Gastrocnemius medialis (tissue), 4 donors: Measurements from ENCODE around the gene GBA3.

Source experiments
- POLR2A ChIP-seq, 2 donors: fragments of 450-650 bp; IDR thresholded peaks; one replicate each; pipeline ENCODE4 v1.6.1; 2017; ENCODE audit warnings: antibody characterized with exemption in 2 of 2, mild to moderate bottlenecking in 2 of 2, moderate library complexity in 2 of 2
- TF ChIP-seq, protein P1 (sequence below), 5 experiments: fragments of 450-650 bp in 3 of 5; fragments of 200-600 bp in 2 of 5; sonication (generic) in 2 of 5; IDR thresholded peaks in 4 of 5; conservative IDR thresholded peaks in 1 of 5; 1 replicate in 4 of 5; 2 replicates in 1 of 5; pipeline ENCODE4 v1.5.1; 2016 to 2019; ENCODE audit warnings: antibody characterized with exemption in 5 of 5, mild to moderate bottlenecking in 3 of 5, moderate library complexity in 3 of 5

DNA sequence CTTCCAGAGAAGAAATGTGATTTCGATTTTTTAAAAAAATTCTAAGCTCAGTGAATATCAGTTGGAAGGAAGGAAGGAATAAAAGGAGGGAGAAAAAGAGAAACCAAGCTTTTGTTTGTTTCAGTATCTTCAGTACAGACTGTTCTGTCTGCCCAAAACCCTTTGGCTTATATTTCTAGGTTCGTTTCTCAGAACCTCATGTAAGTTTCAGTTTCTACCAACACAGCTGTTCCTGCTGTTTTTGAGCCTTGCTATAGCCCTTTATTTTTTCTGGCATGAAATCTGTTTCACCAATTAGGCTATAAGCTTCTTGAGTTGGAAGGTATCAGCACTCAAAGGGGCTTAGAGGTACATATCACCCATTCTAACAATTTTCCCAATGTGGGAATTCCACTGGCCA, 157.9 kb downstream of the GBA3 start:
- TF ChIP-seq, protein P1, sequence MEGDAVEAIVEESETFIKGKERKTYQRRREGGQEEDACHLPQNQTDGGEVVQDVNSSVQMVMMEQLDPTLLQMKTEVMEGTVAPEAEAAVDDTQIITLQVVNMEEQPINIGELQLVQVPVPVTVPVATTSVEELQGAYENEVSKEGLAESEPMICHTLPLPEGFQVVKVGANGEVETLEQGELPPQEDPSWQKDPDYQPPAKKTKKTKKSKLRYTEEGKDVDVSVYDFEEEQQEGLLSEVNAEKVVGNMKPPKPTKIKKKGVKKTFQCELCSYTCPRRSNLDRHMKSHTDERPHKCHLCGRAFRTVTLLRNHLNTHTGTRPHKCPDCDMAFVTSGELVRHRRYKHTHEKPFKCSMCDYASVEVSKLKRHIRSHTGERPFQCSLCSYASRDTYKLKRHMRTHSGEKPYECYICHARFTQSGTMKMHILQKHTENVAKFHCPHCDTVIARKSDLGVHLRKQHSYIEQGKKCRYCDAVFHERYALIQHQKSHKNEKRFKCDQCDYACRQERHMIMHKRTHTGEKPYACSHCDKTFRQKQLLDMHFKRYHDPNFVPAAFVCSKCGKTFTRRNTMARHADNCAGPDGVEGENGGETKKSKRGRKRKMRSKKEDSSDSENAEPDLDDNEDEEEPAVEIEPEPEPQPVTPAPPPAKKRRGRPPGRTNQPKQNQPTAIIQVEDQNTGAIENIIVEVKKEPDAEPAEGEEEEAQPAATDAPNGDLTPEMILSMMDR (IDR thresholded peaks at IDR 0.05 in 4 of 5, conservative IDR thresholded peaks at IDR 0.05 in 1 of 5), result no peak
- no peak for TF ChIP-seq POLR2A (IDR thresholded peaks at IDR 0.05)
